OCI-LY7 (cell line): ENCODE data around the gene SULF2. TPM values are rescaled to one million over a fixed set of nuclear protein-coding genes. Genes with fewer than 3 reads are reported as not detected.

ENCODE experiments used
- BruUV-seq: library from RNA; stranded (reverse); fragments of 400-500 nt; replicated peaks from 2 replicates; lab custom pipeline; 2021; lab: Mats Ljungman, UMichigan
- CTCF ChIA-PET: fragments of 300-600 bp; sonication (Branson Sonifier 250); formaldehyde crosslinking; loops from one replicate; lab custom pipeline; 2022; ENCODE audit warnings: antibody characterized with exemption; ENCODE audit not compliant: unreplicated experiment; lab: Charles Lee
- POLR2A ChIA-PET: fragments of 300-600 bp; sonication (Branson Sonifier 250); formaldehyde crosslinking; loops from one replicate; lab custom pipeline; 2022; ENCODE audit warnings: antibody characterized with exemption; lab: Charles Lee
- DNase-seq: peaks from one replicate; pipeline ENCODE4 v3.0.0-alpha.2; 2015; ENCODE audit warnings: low spot score
- H2AFZ ChIP-seq: fragments of 200-600 bp; sonication (generic), shearing (Covaris generic); 2 replicates; pipeline ENCODE4 v1.6.1; 2014; ENCODE audit warnings: mild to moderate bottlenecking, antibody characterized with exemption, low read length, moderate library complexity
- H3K27ac ChIP-seq: fragments of 200-600 bp; sonication (generic); 2 replicates; pipeline ENCODE4 v1.5.1; 2014; ENCODE audit warnings: mixed run types, low read depth, mild to moderate bottlenecking, moderate library complexity, low read length, inconsistent platforms; ENCODE audit not compliant: poor library complexity, severe bottlenecking
- H3K36me3 ChIP-seq: fragments of 200-600 bp; sonication (generic); 2 replicates; pipeline ENCODE4 v1.6.1; 2014; ENCODE audit warnings: mild to moderate bottlenecking, antibody characterized with exemption, low read length, moderate library complexity, mixed read lengths; ENCODE audit not compliant: insufficient read depth
- H3K4me1 ChIP-seq: fragments of 200-600 bp; sonication (generic); 2 replicates; pipeline ENCODE4 v1.5.1; 2014; ENCODE audit warnings: mild to moderate bottlenecking, low read length; ENCODE audit not compliant: insufficient read depth, poor library complexity, severe bottlenecking
- H3K4me2 ChIP-seq: fragments of 200-600 bp; sonication (generic); 2 replicates; pipeline ENCODE4 v1.6.1; 2014; ENCODE audit warnings: mild to moderate bottlenecking, low read length
- H3K4me3 ChIP-seq: fragments of 200-600 bp; sonication (generic); 2 replicates; pipeline ENCODE4 v1.5.1; 2014; ENCODE audit warnings: mild to moderate bottlenecking, low read depth, low read length; ENCODE audit not compliant: poor library complexity, severe bottlenecking
- H3K79me2 ChIP-seq: fragments of 200-600 bp; sonication (generic); 2 replicates; pipeline ENCODE4 v1.6.1; 2016; ENCODE audit warnings: low read depth, mild to moderate bottlenecking, low read length, moderate library complexity, mixed read lengths; ENCODE audit not compliant: insufficient read depth
- H3K9me2 ChIP-seq: fragments of 200-600 bp; sonication (generic); 2 replicates; pipeline ENCODE4 v1.6.1; 2016; ENCODE audit warnings: mild to moderate bottlenecking, low read length, mixed read lengths; ENCODE audit not compliant: insufficient read depth
- H3K9me3 ChIP-seq: fragments of 200-600 bp; sonication (generic); 2 replicates; pipeline ENCODE4 v1.6.1; 2014; ENCODE audit warnings: mild to moderate bottlenecking, mixed run types, low read length, mixed read lengths
- H4K20me1 ChIP-seq: fragments of 200-600 bp; sonication (generic); 2 replicates; pipeline ENCODE4 v1.6.1; 2014; ENCODE audit warnings: mild to moderate bottlenecking, antibody characterized with exemption, low read length, moderate library complexity, mixed read lengths; ENCODE audit not compliant: insufficient read depth
- CTCF ChIP-seq: fragments of 200-600 bp; sonication (generic); conservative IDR thresholded peaks from 2 replicates; pipeline ENCODE4 v1.5.1; 2014; ENCODE audit warnings: mild to moderate bottlenecking, antibody characterized with exemption, low read length, moderate library complexity, mixed read lengths
- EZH2phosphoT487 ChIP-seq: fragments of 200-600 bp; sonication (generic); IDR thresholded peaks from 2 replicates; pipeline ENCODE4 v1.6.1; 2018; ENCODE audit warnings: low read depth, borderline replicate concordance, mild to moderate bottlenecking, mixed run types, antibody characterized with exemption, low read length, moderate library complexity, mixed read lengths
- intact Hi-C: fragments of 100-400 bp; cut with micrococcal nuclease; formaldehyde crosslinking; loops from one replicate; pipeline ENCODE4 v1.10.0; 2022; ENCODE audit not compliant: unreplicated experiment
- total RNA-seq, 2 experiments: library from RNA; depleted of rRNA in 1 of 2; stranded (reverse); fragments of >200 nt in 1 of 2; shearing (Covaris generic) in 1 of 2; gene quantifications; 2 replicates each; pipeline ENCODE4 v1.2.3, GENCODE V29; 2014 to 2022

The SULF2 gene
- total RNA-seq, 2 experiments from 2014 or later, result 0.03 to 0.51 TPM

DNA sequence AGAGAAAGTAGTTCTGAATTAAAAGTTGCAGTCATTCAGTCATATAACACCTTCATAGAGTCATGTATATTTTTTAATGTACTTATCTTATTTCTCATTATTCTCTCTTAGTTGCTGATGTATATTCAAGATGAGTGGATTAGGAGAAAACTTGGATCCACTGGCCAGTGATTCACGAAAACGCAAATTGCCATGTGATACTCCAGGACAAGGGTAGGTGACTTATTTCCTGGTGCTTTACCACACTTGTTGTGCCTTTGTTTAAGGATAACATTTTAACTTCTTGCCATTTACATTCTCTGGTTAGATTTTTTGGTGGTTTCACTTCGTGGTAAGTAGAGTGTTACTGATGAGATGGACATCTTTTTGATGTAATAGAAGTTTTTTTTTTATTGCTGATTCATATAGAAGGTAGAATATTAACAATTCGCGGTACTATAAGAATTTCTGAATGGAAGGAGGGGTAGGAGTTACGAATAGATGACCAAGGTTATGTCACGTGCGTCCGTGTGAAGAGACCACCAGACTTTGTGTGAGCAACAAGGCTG is 163.1 kb downstream of the SULF2 start:
- POLR2A ChIA-PET, result interaction anchor here (0.6 kb wide), 1 partner anchor 113 kb away, joined by 4 read pairs; no protein-coding TSS in a partner anchor
- no peak overlapping the region for H2AFZ ChIP-seq
- H3K4me3 ChIP-seq, result no peak overlapping the region
- BruUV-seq, result no TSS peak
- CTCF ChIA-PET, result no interaction called here
- no peaks in the 10 kb centered on the region for H3K9me2 ChIP-seq
- H3K4me1 ChIP-seq, result peaks cover 27% of the 10 kb centered on the region
- intact Hi-C loops, result loop anchor here (5.0 kb wide), 1 partner anchor 425 kb away; no protein-coding TSS in a partner anchor
- no peak for DNase-seq
- H3K4me2 ChIP-seq, result no peak overlapping the region
- peaks cover 68% of the 10 kb centered on the region for H3K79me2 ChIP-seq
- H3K9me3 ChIP-seq, result no peaks in the 10 kb centered on the region
- TF ChIP-seq EZH2phosphoT487, result no peak
- no peak for TF ChIP-seq CTCF
- peaks cover 59% of the 10 kb centered on the region for H3K36me3 ChIP-seq
- H4K20me1 ChIP-seq, result no peaks in the 10 kb centered on the region
- no peak overlapping the region for H3K27ac ChIP-seq

GRCh38 chr20:47620808-47621805 is 164.2 kb downstream of the SULF2 start:
- Histone ChIP-seq H3K27ac (peak overlapping the region; percentile 51), H3K4me2 (peak overlapping the region; percentile 49), H3K9me3 (no peaks in the 10 kb centered on the region), H2AFZ (no peak overlapping the region), H3K4me1 (peaks cover 35% of the 10 kb centered on the region), H4K20me1 (no peaks in the 10 kb centered on the region), H3K9me2 (no peaks in the 10 kb centered on the region), H3K4me3 (no peak overlapping the region), H3K36me3 (peaks cover 49% of the 10 kb centered on the region), H3K79me2 (peaks cover 77% of the 10 kb centered on the region)
- intact Hi-C loops, result loop anchor here (2.0 to 5.0 kb wide), 5 partner anchors 118 to 424 kb away; no protein-coding TSS in a partner anchor
- peak; percentile 79 for DNase-seq
- BruUV-seq, result no TSS peak
- peak; percentile 100 for TF ChIP-seq CTCF
- TF ChIP-seq EZH2phosphoT487, result no peak
- ChIA-PET CTCF (interaction anchor here (1.0 kb wide), 1 partner anchor 120 kb away, joined by 3 read pairs; no protein-coding TSS in a partner anchor), POLR2A (interaction anchor here (0.6 to 1.5 kb wide), 8 partner anchors 112 to 417 kb away, joined by 3 to 6 read pairs (median 4); no protein-coding TSS in a partner anchor)
